GM18498 (cell line): ENCODE results near the gene RAD51D.
A peak's percentile ranks its signal among the peaks of the same experiment; 100 is the strongest.
"Not testable (repeated sequence)": the region's sequence is repeated elsewhere in the genome, so short reads cannot be mapped to it uniquely, and the experiment has no call there.

Experiments
- ATAC-seq: cut with Tn5 transposase; IDR thresholded peaks from one replicate; pipeline ENCODE4 v1.9.1; 2021; ENCODE audit warnings: mild to moderate bottlenecking, moderate library complexity; ENCODE audit not compliant: unreplicated experiment

The RAD51D gene

DNA sequence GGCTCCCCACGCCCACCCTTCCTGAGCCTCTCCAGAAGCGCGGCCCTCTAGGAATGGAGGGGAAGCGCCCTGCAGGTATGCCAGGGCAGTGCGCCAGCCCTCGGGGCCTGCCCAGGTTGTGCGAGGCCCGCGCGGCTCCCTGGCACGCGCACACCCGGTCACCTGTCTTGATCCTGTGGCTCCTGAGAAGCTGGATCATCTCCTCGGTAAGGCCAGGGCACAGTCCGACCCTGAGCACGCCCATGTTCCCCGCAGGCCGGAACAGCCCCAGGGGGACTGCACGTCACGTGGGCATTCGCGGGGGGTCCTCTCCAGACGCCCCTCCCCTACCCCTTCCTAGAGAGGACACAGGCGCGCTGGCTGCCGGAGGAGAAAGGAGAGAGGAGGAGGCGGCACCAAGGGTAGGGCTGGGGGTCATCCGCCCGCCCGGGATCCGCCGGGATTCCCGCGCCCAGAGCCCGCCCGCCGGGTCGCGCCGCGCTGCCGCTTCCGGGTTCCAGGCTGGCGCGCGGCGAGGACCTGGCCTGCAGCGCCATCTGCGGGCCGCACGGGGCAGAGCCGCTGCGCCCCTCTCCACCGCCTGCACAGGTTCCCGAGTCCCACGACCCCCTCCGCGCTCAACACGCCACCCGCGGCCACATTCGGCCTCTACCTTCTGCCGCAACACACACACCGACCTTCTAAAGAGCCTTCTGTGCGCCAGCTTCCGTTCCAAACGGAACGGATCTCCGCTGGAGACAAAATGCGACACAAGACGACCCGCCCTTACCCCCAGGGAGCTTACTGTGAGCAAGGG lies at the start of gene RAD51D:
RAD51D (minus strand) TSS at position 491 of the 796 bp plus-strand sequence; CDS start at position 244, 247 bp downstream.
- ATAC-seq = peak; percentile 79

- ATAC-seq = no peak
Measured at GRCh38 chr17:35167666-35168065, 48.0 kb upstream of the RAD51D start.

DNA sequence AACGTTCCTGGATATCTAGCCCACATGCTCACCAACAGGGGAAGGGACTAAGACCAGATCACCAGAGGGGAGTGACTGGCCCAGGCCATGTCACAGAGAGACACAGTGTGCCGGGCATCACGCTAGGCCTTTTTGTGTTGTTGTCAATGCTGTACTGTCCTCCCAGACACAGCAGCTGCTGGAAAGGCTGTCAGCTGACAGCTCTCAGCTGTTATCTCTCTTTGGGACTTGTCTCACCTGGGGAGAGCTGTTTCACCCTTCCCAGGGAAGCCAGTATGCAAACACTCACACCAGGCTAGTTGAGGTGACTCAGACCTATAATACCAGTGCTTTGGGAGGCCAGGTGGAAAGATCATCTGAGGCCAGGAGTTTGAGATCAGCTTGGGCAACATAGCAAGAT lies 47.4 kb upstream of the RAD51D start:
- no peak for ATAC-seq

GRCh38 chr17:35166526-35166925 lies 46.9 kb upstream of the RAD51D start:
- ATAC-seq = no peak

DNA sequence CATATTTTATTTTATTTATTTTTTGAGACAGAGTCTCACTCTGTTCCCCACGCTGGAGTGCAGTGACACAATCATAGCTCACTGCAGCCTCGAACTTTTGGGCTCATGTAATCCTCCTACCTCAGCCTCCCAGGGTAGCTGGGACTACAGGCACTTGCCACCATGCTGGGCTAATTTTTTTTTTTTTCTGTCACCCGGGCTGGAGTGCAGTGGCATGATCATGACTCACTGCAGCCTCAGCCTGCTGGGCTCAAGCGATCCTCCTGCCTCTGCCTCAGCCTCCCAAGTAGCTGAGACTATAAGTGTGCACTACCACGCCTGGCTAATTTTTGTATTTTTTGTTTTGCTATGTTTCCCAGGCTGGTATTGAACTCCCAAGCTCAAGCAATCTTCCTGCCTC lies 45.1 kb upstream of the RAD51D start:
- no peak for ATAC-seq

GRCh38 chr17:35163886-35164285 lies 44.2 kb upstream of the RAD51D start:
- ATAC-seq = no peak

- ATAC-seq = no peak
Measured at GRCh38 chr17:35162755-35163154, 43.1 kb upstream of the RAD51D start.

- no peak for ATAC-seq
Measured at GRCh38 chr17:35161281-35161761, 41.7 kb upstream of the RAD51D start.

GRCh38 chr17:35160354-35161201 lies 40.9 kb upstream of the RAD51D start:
- no peak for ATAC-seq

DNA sequence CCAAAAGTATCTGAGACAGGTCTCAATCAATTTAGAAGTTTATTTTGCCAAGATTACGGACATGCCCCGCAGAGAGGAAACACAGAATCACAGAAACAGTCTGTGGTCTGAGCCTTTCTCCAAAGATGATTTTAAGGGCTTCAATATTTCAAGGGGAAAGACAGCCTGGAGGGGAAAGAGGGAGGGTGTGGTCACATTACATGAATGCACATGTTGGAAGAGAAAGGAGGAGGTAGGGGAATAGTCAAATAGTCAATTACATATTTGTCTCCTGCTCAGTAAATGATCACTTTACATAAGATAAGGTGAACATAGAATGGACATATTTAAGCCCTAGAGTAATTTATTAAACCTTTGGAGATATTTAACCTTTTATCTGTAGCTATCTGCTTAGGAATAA lies 40.3 kb upstream of the RAD51D start:
- no peak for ATAC-seq

DNA sequence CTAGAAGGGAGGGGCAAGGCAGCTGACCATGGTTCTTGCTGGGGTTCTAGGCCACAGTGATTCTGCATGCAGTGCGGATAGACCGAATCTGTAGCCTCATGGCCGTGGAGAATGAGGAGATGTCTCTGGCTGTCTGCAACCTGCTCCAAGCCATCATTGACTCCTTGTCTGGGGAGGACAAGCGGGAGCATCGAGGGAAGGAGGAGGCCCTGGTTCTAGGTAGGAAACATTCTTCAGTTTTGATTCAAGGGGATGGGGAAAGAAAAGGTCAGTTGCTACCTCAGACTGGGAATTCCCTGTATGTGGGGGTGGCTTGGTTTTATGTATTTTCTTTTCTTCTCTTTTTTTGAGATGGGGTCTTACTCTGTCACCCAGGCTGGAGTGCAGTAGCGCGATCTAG lies 35.6 kb upstream of the RAD51D start:
- no peak for ATAC-seq

DNA sequence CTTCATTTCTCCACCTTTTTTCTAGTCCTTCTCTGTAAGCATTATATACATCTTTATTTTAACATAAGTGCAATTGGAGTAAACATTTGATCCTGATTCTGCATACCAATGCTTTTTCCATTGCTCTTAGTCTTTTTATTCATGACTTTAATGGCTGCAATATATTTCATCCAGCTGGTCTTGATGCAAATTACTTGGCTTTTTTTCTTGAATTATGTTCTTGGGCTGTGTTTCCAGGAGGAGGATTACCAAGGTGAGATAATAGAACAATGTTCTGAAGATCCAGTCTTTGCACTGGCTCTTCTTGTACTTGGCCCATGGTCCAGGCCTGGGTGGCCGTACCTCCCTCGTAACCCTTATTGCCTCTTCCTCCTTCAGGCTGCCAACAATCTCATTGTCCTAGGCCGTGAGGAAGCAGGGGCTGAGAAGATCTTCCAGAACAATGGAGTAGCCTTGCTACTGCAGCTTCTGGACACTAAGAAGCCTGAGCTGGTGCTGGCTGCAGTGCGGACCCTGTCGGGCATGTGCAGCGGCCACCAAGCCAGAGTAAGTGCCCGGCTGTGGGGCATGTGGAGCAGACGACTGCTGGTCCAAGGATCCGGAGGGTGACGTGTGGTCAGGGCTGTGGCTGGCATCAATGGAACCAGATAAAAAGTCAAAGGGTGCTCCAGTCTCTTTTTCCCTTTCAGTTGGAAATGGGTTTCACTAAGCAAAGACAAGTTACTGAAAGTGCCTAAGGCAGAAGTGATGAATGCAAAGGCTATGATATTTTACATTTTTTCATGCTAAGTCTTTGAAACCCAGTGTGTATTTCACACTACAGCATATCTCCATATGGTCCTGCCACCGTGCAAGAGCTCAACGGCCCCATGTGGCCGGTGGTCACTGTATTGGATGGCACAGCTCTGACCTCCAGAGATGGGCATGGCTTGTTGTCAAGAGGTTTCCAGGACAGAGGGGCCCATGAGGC lies 34.8 kb upstream of the RAD51D start:
- no peak for ATAC-seq

DNA sequence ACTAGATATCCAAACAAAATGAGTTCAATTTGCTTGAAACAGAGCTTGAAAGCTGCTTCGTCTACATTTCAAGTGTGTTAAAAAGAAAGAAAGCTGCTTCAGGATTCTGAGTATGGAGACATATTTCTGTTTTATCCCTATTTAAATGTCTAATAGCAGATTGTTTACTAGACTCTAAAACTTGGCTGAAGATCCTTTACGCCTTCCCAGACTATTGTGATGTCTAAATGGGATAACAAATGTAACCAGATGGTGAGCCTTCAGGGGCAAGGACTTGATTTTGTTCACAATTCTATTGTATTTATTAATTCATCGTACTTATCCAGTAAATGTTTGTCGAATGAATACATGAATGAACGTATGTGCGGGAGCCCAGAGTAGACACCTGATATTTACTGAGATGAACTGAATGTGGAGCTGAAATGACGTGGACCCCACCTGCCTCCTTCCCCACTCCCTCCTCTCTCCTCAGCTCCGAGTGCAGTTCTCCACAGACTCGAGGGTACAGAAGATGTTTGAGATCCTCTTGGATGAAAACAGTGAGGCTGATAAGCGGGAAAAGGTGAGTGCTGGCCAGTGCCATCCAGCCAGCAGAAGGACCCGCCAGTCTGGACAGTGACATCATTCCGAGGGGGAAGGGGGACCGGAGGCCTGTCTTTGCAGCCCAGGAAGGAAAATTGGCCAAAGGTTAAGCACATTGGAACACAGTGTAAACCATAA lies 32.9 kb upstream of the RAD51D start:
- ATAC-seq = no peak

DNA sequence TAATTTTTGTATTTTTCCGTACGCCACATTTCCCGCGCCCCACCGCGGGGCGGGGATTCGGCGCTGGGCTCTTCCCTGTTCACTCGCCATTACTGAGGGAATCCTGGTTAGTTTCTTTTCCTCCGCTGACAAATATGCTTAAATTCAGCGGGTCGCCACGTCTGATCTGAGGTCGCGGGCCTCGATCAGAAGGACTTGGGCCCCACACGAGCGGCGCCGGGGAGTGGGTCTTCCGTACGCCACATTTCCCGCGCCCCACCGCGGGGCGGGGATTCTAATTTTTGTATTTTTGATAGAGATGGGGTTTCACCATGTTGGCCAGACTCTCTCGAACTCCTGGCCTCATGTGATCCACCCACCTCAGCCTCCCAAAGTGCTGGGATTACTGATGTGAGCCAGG lies 31.4 kb upstream of the RAD51D start:
- not testable (repeated sequence) for ATAC-seq

- no peak for ATAC-seq
Measured at GRCh38 chr17:35149941-35150340, 30.3 kb upstream of the RAD51D start.

DNA sequence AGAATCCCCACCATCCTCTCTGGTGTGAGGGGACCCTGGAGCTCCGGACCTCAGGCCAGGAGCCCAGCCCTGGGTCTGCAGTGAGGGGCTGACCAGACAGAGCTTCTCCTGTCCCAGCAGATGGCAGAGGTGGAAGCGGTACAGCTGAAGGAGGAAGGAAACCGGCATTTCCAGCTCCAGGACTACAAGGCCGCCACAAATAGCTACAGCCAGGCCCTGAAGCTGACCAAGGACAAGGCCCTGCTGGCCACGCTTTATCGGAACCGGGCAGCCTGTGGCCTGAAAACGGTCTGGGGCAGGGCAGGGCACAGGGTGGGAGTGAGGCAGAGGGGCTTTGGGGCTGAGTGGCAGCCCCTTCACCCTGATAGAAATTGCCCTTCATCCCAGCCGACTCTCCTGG lies 28.5 kb upstream of the RAD51D start:
- ATAC-seq = no peak

- no peak for ATAC-seq
Measured at GRCh38 chr17:35147375-35147905, 27.8 kb upstream of the RAD51D start, which contains the start of gene UNC45B. UNC45B (plus strand) TSS chr17:35147817; CDS start chr17:35148264, 447 bp downstream.

DNA sequence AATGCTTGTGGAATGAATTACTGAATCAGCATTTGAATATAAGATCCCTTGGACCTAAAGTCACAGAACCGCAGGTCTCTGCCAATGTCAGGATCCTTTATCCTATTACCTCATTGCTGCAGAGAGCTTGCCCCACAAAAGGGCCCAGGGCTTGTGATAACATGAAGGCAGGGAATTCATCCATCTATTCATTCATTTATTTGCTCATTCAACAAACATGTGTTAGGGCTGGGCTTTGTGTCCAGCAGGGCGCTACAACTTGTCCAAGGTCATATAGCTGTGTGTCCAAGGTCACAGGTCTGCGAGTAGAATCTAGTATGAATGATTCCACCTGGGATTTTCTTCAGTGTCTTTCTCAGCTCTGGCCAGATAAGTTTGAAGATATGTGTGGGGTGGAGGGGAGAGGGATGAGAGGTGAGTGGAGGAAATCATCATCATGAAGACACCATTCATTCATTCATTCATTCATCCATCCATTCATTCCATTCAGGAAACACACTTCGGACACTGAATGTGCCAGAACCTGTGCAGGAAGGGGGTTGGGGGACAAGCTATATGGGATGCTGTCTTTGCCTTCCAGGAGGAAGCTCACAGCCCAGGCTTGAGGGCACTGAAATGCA lies 26.7 kb upstream of the RAD51D start:
- no peak for ATAC-seq

DNA sequence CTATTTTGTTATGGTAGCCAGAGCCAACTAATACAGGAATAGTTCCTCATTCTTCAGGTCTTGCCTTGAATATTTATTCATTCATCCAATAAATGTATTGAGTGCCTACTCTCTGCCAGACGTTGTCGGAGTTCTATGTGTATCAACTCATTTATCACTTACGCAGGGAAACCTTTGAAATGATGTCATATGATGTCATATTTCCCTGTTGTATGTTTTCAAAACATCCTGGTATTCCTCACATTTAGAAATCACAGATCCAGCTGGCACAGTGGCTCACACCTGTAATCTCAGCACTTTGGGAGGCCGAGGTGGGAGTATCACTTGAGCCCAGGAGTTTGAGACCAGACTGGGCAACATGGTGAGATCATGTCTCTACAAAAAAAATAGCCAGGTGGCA lies 25.2 kb upstream of the RAD51D start:
- no peak for ATAC-seq
